Esophagus (tissue), 2 donors: ENCODE data around the gene DHX8. TPM values are rescaled to one million over a fixed set of nuclear protein-coding genes. Genes with fewer than 3 reads are reported as not detected.

Experiments used
- H3K27ac ChIP-seq, 2 donors: one replicate each; pipeline ENCODE4 v1.5.1; 2013; ENCODE audit warnings: low read depth in 2 of 2, mild to moderate bottlenecking in 2 of 2, inconsistent platforms in 1 of 2, low read length in 1 of 2, moderate library complexity in 1 of 2
- H3K27me3 ChIP-seq, 2 donors: one replicate each; pipeline ENCODE4 v1.6.1; 2013; ENCODE audit warnings: low read length in 2 of 2, control low read depth in 1 of 2, mild to moderate bottlenecking in 1 of 2; ENCODE audit not compliant: insufficient read depth in 2 of 2, control insufficient read depth in 1 of 2
- H3K36me3 ChIP-seq, 2 donors: one replicate each; pipeline ENCODE4 v1.6.1; 2013; ENCODE audit warnings: low read length in 1 of 2; ENCODE audit not compliant: control insufficient read depth in 2 of 2, insufficient read depth in 2 of 2
- H3K4me1 ChIP-seq, 2 donors: one replicate each; pipeline ENCODE4 v1.6.1; 2013; ENCODE audit warnings: low read length in 1 of 2; ENCODE audit not compliant: control insufficient read depth in 2 of 2, insufficient read depth in 2 of 2
- H3K4me3 ChIP-seq, 2 donors: one replicate each; pipeline ENCODE4 v1.5.1; 2013; ENCODE audit warnings: low read length in 2 of 2, mild to moderate bottlenecking in 2 of 2, low read depth in 1 of 2, moderate library complexity in 1 of 2
- H3K9me3 ChIP-seq, 2 donors: one replicate each; pipeline ENCODE4 v1.6.1; 2013; ENCODE audit warnings: mild to moderate bottlenecking in 2 of 2, low read depth in 1 of 2, low read length in 1 of 2, moderate library complexity in 1 of 2; ENCODE audit not compliant: control insufficient read depth in 2 of 2, insufficient read depth in 1 of 2
- WGBS, 2 donors: extraction: QIAGEN DNeasy Blood & Tissue Kit; methylation state at CpG; one replicate each; pipeline ENCODE4 v1.1.7; 2013; 5-methylcytosine and 5-hydroxymethylcytosine counted together
- polyA plus RNA-seq, 2 donors: library from polyadenylated mRNA; stranded (reverse); fragments of 200-250 nt; gene quantifications; one replicate each; pipeline ENCODE4 v1.2.3, GENCODE V29; 2013
- donor health status: healthy with polysubstance abuse.
- donor health status: Bipolar disorder and iron deficiency.

Gene DHX8
- polyA plus RNA-seq, 2 donors = 18.2 to 21.6 TPM

- Histone ChIP-seq H3K27me3 (no peaks in the 10 kb centered on the region), H3K4me1 (peaks cover 0 to 12% of the 10 kb centered on the region in 2 donors), H3K4me3 (no peak overlapping the region), H3K27ac (no peak overlapping the region), H3K36me3 (peaks cover 10 to 19% of the 10 kb centered on the region in 2 donors), H3K9me3 (no peaks in the 10 kb centered on the region)
- 48 to 56% methylated on average over 6 of the region's 6 CpGs for WGBS, 2 donors
These were observed 46.1 kb downstream of the DHX8 start for GRCh38 chr17:43529947-43530287.

- WGBS, 2 donors = 17 to 20% methylated on average over 23 of the region's 23 CpGs
- H3K4me3 ChIP-seq = no peak overlapping the region
These were observed 46.7 kb downstream of the DHX8 start for GRCh38 chr17:43530288-43531081.

GRCh38 chr17:43531082-43531378, 47.3 kb downstream of the DHX8 start:
- H3K27me3 ChIP-seq = no peaks in the 10 kb centered on the region
- H3K36me3 ChIP-seq = peaks cover 8 to 16% of the 10 kb centered on the region in 2 donors
- no peaks in the 10 kb centered on the region for H3K9me3 ChIP-seq
- WGBS, 2 donors = 43 to 46% methylated on average over 3 of the region's 3 CpGs
- H3K4me1 ChIP-seq = peaks cover 0 to 12% of the 10 kb centered on the region in 2 donors
- no peak overlapping the region for H3K4me3 ChIP-seq
- peak overlapping the region in 1 of 2 donors; percentile 36 for H3K27ac ChIP-seq

More at GRCh38 chr17:43530288-43531081, 46.7 kb downstream of the DHX8 start:
- H3K27ac ChIP-seq = peak overlapping the region in 1 of 2 donors; percentile 51
- H3K36me3 ChIP-seq = peaks cover 10 to 18% of the 10 kb centered on the region in 2 donors
- no peaks in the 10 kb centered on the region for H3K27me3 ChIP-seq
- H3K9me3 ChIP-seq = no peaks in the 10 kb centered on the region
- H3K4me1 ChIP-seq = peaks cover 0 to 12% of the 10 kb centered on the region in 2 donors

- Histone ChIP-seq H3K4me1 (peaks cover 0 to 12% of the 10 kb centered on the region in 2 donors), H3K27me3 (no peaks in the 10 kb centered on the region), H3K36me3 (peaks cover 5 to 9% of the 10 kb centered on the region in 2 donors), H3K4me3 (no peak overlapping the region), H3K27ac (no peak overlapping the region), H3K9me3 (no peaks in the 10 kb centered on the region)
- 73 to 83% methylated on average over 8 of the region's 8 CpGs for WGBS, 2 donors
These were observed 48.2 kb downstream of the DHX8 start for GRCh38 chr17:43531955-43532354.

- peaks cover 2 to 6% of the 10 kb centered on the region in 2 donors for H3K36me3 ChIP-seq
- H3K9me3 ChIP-seq = no peaks in the 10 kb centered on the region
- H3K27me3 ChIP-seq = no peaks in the 10 kb centered on the region
- no peak overlapping the region for H3K4me3 ChIP-seq
- peaks cover 0 to 12% of the 10 kb centered on the region in 2 donors for H3K4me1 ChIP-seq
- WGBS, 2 donors = 66 to 69% methylated on average over 10 of the region's 10 CpGs
- no peak overlapping the region for H3K27ac ChIP-seq
These were observed 48.8 kb downstream of the DHX8 start for GRCh38 chr17:43532581-43532980.

GRCh38 chr17:43533699-43534098, 49.9 kb downstream of the DHX8 start:
- Histone ChIP-seq H3K4me3 (no peak overlapping the region), H3K27me3 (no peaks in the 10 kb centered on the region), H3K27ac (no peak overlapping the region), H3K36me3 (peaks cover 0 to 6% of the 10 kb centered on the region in 2 donors), H3K4me1 (peaks cover 0 to 12% of the 10 kb centered on the region in 2 donors), H3K9me3 (no peaks in the 10 kb centered on the region)
- 96 to 99% methylated on average over 4 of the region's 4 CpGs for WGBS, 2 donors

GRCh38 chr17:43534909-43535308, 51.1 kb downstream of the DHX8 start:
- Histone ChIP-seq H3K4me3 (no peak overlapping the region), H3K36me3 (peaks cover 0 to 1% of the 10 kb centered on the region in 2 donors), H3K27me3 (no peaks in the 10 kb centered on the region), H3K27ac (no peak overlapping the region), H3K4me1 (peaks cover 0 to 12% of the 10 kb centered on the region in 2 donors), H3K9me3 (no peaks in the 10 kb centered on the region)
- 91 to 93% methylated on average over 5 of the region's 5 CpGs for WGBS, 2 donors

- Histone ChIP-seq H3K27ac (peak overlapping the region in 1 of 2 donors; percentile 78), H3K27me3 (no peaks in the 10 kb centered on the region), H3K36me3 (no peaks in the 10 kb centered on the region), H3K4me3 (no peak overlapping the region), H3K9me3 (no peaks in the 10 kb centered on the region), H3K4me1 (peaks cover 0 to 2% of the 10 kb centered on the region in 2 donors)
- WGBS, 2 donors = 70 to 71% methylated on average over 6 of the region's 6 CpGs
These were observed 52.6 kb downstream of the DHX8 start for GRCh38 chr17:43536236-43536992.

GRCh38 chr17:43540821-43541674, 57.3 kb downstream of the DHX8 start:
- H3K27me3 ChIP-seq = no peaks in the 10 kb centered on the region
- no peak overlapping the region for H3K27ac ChIP-seq
- no peaks in the 10 kb centered on the region for H3K9me3 ChIP-seq
- WGBS, 2 donors = 62 to 71% methylated on average over 11 of the region's 11 CpGs
- no peaks in the 10 kb centered on the region for H3K36me3 ChIP-seq
- peaks cover 0 to 7% of the 10 kb centered on the region in 2 donors for H3K4me1 ChIP-seq
- H3K4me3 ChIP-seq = no peak overlapping the region
